ENCODE results near the gene CDKN2B-AS1. TPM values are rescaled to one million over a fixed set of nuclear protein-coding genes. Genes with fewer than 3 reads are reported as not detected.
A peak's percentile ranks its signal among the peaks of the same experiment; 100 is the strongest.

The CDKN2B-AS1 gene
- total and polyA plus RNA-seq, 2 donors (not counting 1 experiment from before 2014, with no cell fraction given), result 1.3 to 2.5 TPM

DNA sequence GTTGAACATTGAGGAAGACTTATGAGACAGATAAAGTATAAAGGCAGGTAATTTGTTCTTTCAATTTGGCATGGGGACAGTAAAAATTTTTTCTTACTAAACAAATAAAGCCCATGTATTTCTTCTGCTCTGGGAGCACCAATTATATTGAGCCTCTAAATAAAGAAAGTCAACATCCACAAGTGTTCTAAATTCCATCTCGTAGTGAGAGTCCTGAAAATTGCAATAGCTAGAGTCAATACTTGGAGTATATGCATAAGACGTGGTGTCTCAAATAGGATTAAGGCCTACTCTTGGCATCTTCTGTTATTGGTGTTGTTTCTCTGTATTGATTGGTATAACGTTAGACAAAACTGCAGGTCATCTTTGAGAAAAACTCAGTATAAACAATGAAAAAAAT, 135.0 kb downstream of the CDKN2B-AS1 start:
- no peaks in the 10 kb centered on the region for H3K27me3 ChIP-seq (replicated peaks in 1 of 4; ENCODE audit: control extremely low read depth in 1 of 4, control insufficient read depth in 3 of 4, insufficient read depth in 4 of 4, low read length in 3 of 4)
- H3K4me3 ChIP-seq (ENCODE audit: control extremely low read depth in 1 of 5, extremely low read depth in 1 of 5, insufficient read depth in 1 of 5, low read depth in 2 of 5, low read length in 4 of 5), result no peak overlapping the region
- POLR2A ChIA-PET, result interaction anchor here (0.7 kb wide), 1 partner anchor 134 kb away, joined by 3 read pairs; no protein-coding TSS in a partner anchor
- Mint-ChIP-seq H3K4me3 (no peak overlapping the region), H3K27ac (no peak overlapping the region), H3K27me3 (peaks cover 12% of the 10 kb centered on the region), H3K9me3 (ENCODE audit: insufficient read depth) (no peaks in the 10 kb centered on the region), H3K4me1 (peaks cover 30% of the 10 kb centered on the region)
- H3K36me3 ChIP-seq (replicated peaks in 1 of 2; ENCODE audit: control extremely low read depth in 1 of 2, control insufficient read depth in 1 of 2, extremely low read depth in 1 of 2, insufficient read depth in 2 of 2, low read length in 1 of 2), result no peaks in the 10 kb centered on the region
- H2AFZ ChIP-seq (ENCODE audit: insufficient read depth, low read depth, low read length, poor library complexity, severe bottlenecking), result peak overlapping the region; percentile 39
- peaks cover 15 to 20% of the 10 kb centered on the region in 2 donors for H3K4me1 ChIP-seq (ENCODE audit: control insufficient read depth in 2 of 2, insufficient read depth in 2 of 2, low read length in 2 of 2)
- intact Hi-C loops (cut with micrococcal nuclease), result no loop called here
- no peak overlapping the region for H3K9ac ChIP-seq (ENCODE audit: low read length)
- TF ChIP-seq CTCF (IDR thresholded peaks at IDR 0.05), result no peak
- DNase-seq (no peak), ATAC-seq (ENCODE audit: low read depth) (no peak)
- no peak overlapping the region for H3K4me2 ChIP-seq (replicated peaks; ENCODE audit: low read depth, low read length, poor library complexity, severe bottlenecking)
- no peak overlapping the region for H3K27ac ChIP-seq (ENCODE audit: low read length in 2 of 2)
- 100% methylated on average over 2 of the region's 3 CpGs for WGBS (ENCODE audit: insufficient coverage)
- no peaks in the 10 kb centered on the region for H3K9me3 ChIP-seq (ENCODE audit: control extremely low read depth in 1 of 3, control insufficient read depth in 2 of 3, insufficient read depth in 1 of 3, low read length in 2 of 3)
- no peaks in the 10 kb centered on the region for H3K79me2 ChIP-seq (ENCODE audit: control insufficient read depth, insufficient read depth, low read length)
- H4K20me1 ChIP-seq (ENCODE audit: control insufficient read depth, insufficient read depth, low read length, poor library complexity, severe bottlenecking), result no peaks in the 10 kb centered on the region
- CTCF ChIA-PET, result no interaction called here

- no peak overlapping the region for H2AFZ ChIP-seq (ENCODE audit: insufficient read depth, low read depth, low read length, poor library complexity, severe bottlenecking)
- H3K9ac ChIP-seq (ENCODE audit: low read length), result no peak overlapping the region
- H3K4me1 ChIP-seq (ENCODE audit: control insufficient read depth in 2 of 2, insufficient read depth in 2 of 2, low read length in 2 of 2), result peaks cover 15 to 20% of the 10 kb centered on the region in 2 donors
- TF ChIP-seq EZH2 (IDR thresholded peaks at IDR 0.05; ENCODE audit: borderline replicate concordance, insufficient read depth, low read depth, low read length, poor library complexity, severe bottlenecking) (no peak), CTCF (IDR thresholded peaks at IDR 0.05) (no peak)
- H3K27me3 ChIP-seq (replicated peaks in 1 of 4; ENCODE audit: control extremely low read depth in 1 of 4, control insufficient read depth in 3 of 4, insufficient read depth in 4 of 4, low read length in 3 of 4), result peaks cover 0 to 5% (median 0%) of the 10 kb centered on the region in 4 experiments
- DNase-seq (no peak), ATAC-seq (ENCODE audit: low read depth) (no peak)
- H3K79me2 ChIP-seq (ENCODE audit: control insufficient read depth, insufficient read depth, low read length), result no peaks in the 10 kb centered on the region
- peaks cover 8% of the 10 kb centered on the region for H3K27me3 Mint-ChIP-seq
- no peak overlapping the region for H3K4me2 ChIP-seq (replicated peaks; ENCODE audit: low read depth, low read length, poor library complexity, severe bottlenecking)
- H3K9me3 ChIP-seq (ENCODE audit: control extremely low read depth in 1 of 3, control insufficient read depth in 2 of 3, insufficient read depth in 1 of 3, low read length in 2 of 3), result no peaks in the 10 kb centered on the region
- no peaks in the 10 kb centered on the region for H4K20me1 ChIP-seq (ENCODE audit: control insufficient read depth, insufficient read depth, low read length, poor library complexity, severe bottlenecking)
- intact Hi-C loops (cut with micrococcal nuclease), result no loop called here
- no peak overlapping the region for H3K27ac Mint-ChIP-seq
- H3K9me3 Mint-ChIP-seq (ENCODE audit: insufficient read depth), result no peaks in the 10 kb centered on the region
- H3K4me3 ChIP-seq (ENCODE audit: control extremely low read depth in 1 of 5, extremely low read depth in 1 of 5, insufficient read depth in 1 of 5, low read depth in 2 of 5, low read length in 4 of 5), result no peak overlapping the region
- CTCF ChIA-PET, result interaction anchor here (0.7 kb wide), 1 partner anchor 121 kb away, joined by 3 read pairs; no protein-coding TSS in a partner anchor
- no peak overlapping the region for H3K4me3 Mint-ChIP-seq
- no peaks in the 10 kb centered on the region for H3K36me3 ChIP-seq (replicated peaks in 1 of 2; ENCODE audit: control extremely low read depth in 1 of 2, control insufficient read depth in 1 of 2, extremely low read depth in 1 of 2, insufficient read depth in 2 of 2, low read length in 1 of 2)
- H3K27ac ChIP-seq (ENCODE audit: low read length in 2 of 2), result no peak overlapping the region
- peaks cover 30% of the 10 kb centered on the region for H3K4me1 Mint-ChIP-seq
- POLR2A ChIA-PET, result no interaction called here
Observed at GRCh38 chr9:22131817-22132216, 137.2 kb downstream of the CDKN2B-AS1 start.
